Left hindlimb (tissue), 1 donor: Measurements from ENCODE around the gene AMZ1.
A peak's percentile ranks its signal among the peaks of the same experiment; 100 is the strongest.

Source experiments
- DNase-seq: peaks from one replicate; pipeline ENCODE4 v3.0.0-alpha.2; 2018

AMZ1 gene

GRCh38 chr7:2687881-2688318, at the start of gene AMZ1:
AMZ1 (plus strand) TSS chr7:2688202; CDS start chr7:2700452, 12,250 bp downstream.
- DNase-seq = no peak

GRCh38 chr7:2638224-2638991, 49.6 kb upstream of the AMZ1 start:
- DNase-seq = peak; percentile 84

- no peak for DNase-seq
These were observed 48.8 kb upstream of the AMZ1 start for GRCh38 chr7:2639181-2639681.

GRCh38 chr7:2639695-2640481, 48.1 kb upstream of the AMZ1 start:
- DNase-seq = no peak

GRCh38 chr7:2640482-2640830, 47.5 kb upstream of the AMZ1 start:
- no peak for DNase-seq

- DNase-seq = no peak
These were observed 47.1 kb upstream of the AMZ1 start for GRCh38 chr7:2640846-2641316.

GRCh38 chr7:2641406-2642393, 46.3 kb upstream of the AMZ1 start:
- DNase-seq = peak; percentile 95

GRCh38 chr7:2643386-2644219, 44.4 kb upstream of the AMZ1 start:
- no peak for DNase-seq

GRCh38 chr7:2644220-2644561, 43.8 kb upstream of the AMZ1 start:
- no peak for DNase-seq

GRCh38 chr7:2644562-2645273, 43.3 kb upstream of the AMZ1 start:
- no peak for DNase-seq

- DNase-seq = no peak
These were observed 42.6 kb upstream of the AMZ1 start for GRCh38 chr7:2645274-2645868.

- DNase-seq = no peak
These were observed 41.7 kb upstream of the AMZ1 start for GRCh38 chr7:2646336-2646679.

- DNase-seq = no peak
These were observed 41.1 kb upstream of the AMZ1 start for GRCh38 chr7:2646680-2647571.

- DNase-seq = no peak
These were observed 40.3 kb upstream of the AMZ1 start for GRCh38 chr7:2647594-2648172.

- no peak for DNase-seq
These were observed 38.7 kb upstream of the AMZ1 start for GRCh38 chr7:2649139-2649838.

- no peak for DNase-seq
These were observed 38.0 kb upstream of the AMZ1 start for GRCh38 chr7:2649991-2650390.

- no peak for DNase-seq
These were observed 37.6 kb upstream of the AMZ1 start for GRCh38 chr7:2650451-2650850.

GRCh38 chr7:2651336-2651735, 36.7 kb upstream of the AMZ1 start:
- DNase-seq = no peak
